ENCODE results near the gene USP15.

The USP15 gene

DNA sequence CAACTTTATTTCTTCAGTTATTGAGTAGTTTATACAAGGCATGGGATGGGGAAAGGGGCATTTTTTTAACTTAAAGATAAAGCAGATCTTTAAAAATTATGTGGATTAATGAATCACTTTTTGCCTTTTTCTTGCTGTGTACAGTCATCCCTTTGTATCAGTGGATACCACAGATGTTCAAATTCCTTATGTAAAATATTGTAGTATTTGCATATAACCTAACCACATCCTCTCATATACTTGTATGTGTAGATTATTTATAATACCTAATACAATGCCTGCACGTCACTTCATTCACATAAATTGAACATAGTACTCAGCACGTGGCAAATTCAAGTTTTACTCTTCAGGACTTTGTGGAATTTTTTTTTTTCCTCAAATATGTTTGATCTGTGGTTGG, 139.9 kb downstream of the USP15 start:
- H3K36me3 ChIP-seq (ENCODE audit: insufficient read depth, low read length) = peaks cover 52% of the 10 kb centered on the region

DNA sequence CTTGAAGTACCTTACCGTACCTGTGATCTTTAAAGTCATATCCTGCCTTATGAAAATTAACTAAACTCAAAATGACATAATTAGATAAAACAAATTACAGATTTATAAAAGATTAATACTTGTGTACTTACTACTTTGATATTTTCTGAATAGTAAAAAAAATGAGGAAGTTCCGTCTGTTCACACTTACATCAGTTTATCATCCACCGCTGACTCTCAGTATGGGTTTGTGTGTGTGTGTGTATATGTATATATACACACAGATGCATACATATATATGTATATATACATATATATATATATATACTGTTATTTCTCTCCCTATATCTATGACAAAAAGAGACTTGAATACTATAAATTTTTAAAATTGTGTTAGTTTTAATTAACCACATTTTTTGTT, 141.4 kb downstream of the USP15 start:
- Histone ChIP-seq H3K79me2 (ENCODE audit: control insufficient read depth, insufficient read depth, low read length, unreplicated experiment) (no peaks in the 10 kb centered on the region), H3K27ac (ENCODE audit: low read depth, low read length) (no peak overlapping the region), H3K4me3 (ENCODE audit: low read depth, low read length) (no peak overlapping the region), H3K27me3 (ENCODE audit: insufficient read depth, low read length) (no peaks in the 10 kb centered on the region), H2AFZ (ENCODE audit: low read length, unreplicated experiment) (no peak overlapping the region), H3K36me3 (ENCODE audit: insufficient read depth, low read length) (peaks cover 42% of the 10 kb centered on the region), H3K4me1 (ENCODE audit: control insufficient read depth, insufficient read depth, low read length, unreplicated experiment) (no peaks in the 10 kb centered on the region)

More for the DNA sequence above, 139.9 kb downstream of the USP15 start:
- Histone ChIP-seq H3K27me3 (ENCODE audit: insufficient read depth, low read length) (no peaks in the 10 kb centered on the region), H2AFZ (ENCODE audit: low read length, unreplicated experiment) (no peak overlapping the region), H3K4me3 (ENCODE audit: low read depth, low read length) (no peak overlapping the region), H3K27ac (ENCODE audit: low read depth, low read length) (no peak overlapping the region), H3K4me1 (ENCODE audit: control insufficient read depth, insufficient read depth, low read length, unreplicated experiment) (no peaks in the 10 kb centered on the region), H3K79me2 (ENCODE audit: control insufficient read depth, insufficient read depth, low read length, unreplicated experiment) (no peaks in the 10 kb centered on the region)

DNA sequence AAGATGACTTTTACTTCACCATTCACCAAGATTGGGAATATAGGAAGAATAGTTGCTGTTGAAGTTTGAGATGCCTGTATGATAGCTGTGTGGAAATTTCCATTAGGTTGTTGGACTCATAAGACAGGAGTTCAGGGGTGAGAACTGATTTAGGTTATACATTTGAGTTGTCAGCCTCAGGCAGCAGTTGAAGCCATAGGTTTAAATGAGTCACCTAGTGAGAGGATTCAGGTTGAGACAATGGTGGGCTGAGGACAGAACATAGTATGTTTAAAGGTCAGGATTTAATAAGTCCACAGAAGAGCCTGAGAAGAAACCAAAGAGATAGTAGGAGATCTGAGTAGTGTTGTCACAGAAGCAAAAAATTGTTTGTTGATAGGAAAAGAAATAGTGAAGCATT, 142.8 kb downstream of the USP15 start:
- H3K4me1 ChIP-seq (ENCODE audit: control insufficient read depth, insufficient read depth, low read length, unreplicated experiment) = no peaks in the 10 kb centered on the region
- H3K27ac ChIP-seq (ENCODE audit: low read depth, low read length) = no peak overlapping the region
- H3K27me3 ChIP-seq (ENCODE audit: insufficient read depth, low read length) = no peaks in the 10 kb centered on the region
- no peak overlapping the region for H3K4me3 ChIP-seq (ENCODE audit: low read depth, low read length)
- peaks cover 33% of the 10 kb centered on the region for H3K36me3 ChIP-seq (ENCODE audit: insufficient read depth, low read length)
- no peak overlapping the region for H2AFZ ChIP-seq (ENCODE audit: low read length, unreplicated experiment)
- no peaks in the 10 kb centered on the region for H3K79me2 ChIP-seq (ENCODE audit: control insufficient read depth, insufficient read depth, low read length, unreplicated experiment)

DNA sequence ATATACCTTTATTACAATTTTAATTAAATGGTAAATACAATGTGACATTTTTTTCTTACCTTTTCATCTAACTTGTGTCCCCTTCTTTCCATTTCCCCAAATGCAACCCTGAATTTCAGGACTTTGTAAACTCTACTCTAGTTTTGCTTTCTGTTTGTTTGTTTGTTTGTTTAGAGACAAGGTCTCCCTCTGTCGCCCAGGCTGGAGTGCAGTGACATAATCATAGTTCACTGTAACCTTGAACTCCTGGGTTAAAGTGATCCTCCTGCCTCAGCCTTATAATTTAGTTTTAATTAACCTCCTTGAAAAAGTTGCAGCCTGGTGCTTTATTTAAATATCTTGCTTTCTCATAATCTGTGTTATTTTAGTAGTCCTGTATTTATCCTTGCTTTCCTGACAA, 147.4 kb downstream of the USP15 start:
- Histone ChIP-seq H3K36me3 (ENCODE audit: insufficient read depth, low read length) (peaks cover 5% of the 10 kb centered on the region), H3K27ac (ENCODE audit: low read depth, low read length) (no peak overlapping the region), H3K4me1 (ENCODE audit: control insufficient read depth, insufficient read depth, low read length, unreplicated experiment) (no peaks in the 10 kb centered on the region), H2AFZ (ENCODE audit: low read length, unreplicated experiment) (no peak overlapping the region), H3K27me3 (ENCODE audit: insufficient read depth, low read length) (no peaks in the 10 kb centered on the region), H3K4me3 (ENCODE audit: low read depth, low read length) (no peak overlapping the region), H3K79me2 (ENCODE audit: control insufficient read depth, insufficient read depth, low read length, unreplicated experiment) (no peaks in the 10 kb centered on the region)

DNA sequence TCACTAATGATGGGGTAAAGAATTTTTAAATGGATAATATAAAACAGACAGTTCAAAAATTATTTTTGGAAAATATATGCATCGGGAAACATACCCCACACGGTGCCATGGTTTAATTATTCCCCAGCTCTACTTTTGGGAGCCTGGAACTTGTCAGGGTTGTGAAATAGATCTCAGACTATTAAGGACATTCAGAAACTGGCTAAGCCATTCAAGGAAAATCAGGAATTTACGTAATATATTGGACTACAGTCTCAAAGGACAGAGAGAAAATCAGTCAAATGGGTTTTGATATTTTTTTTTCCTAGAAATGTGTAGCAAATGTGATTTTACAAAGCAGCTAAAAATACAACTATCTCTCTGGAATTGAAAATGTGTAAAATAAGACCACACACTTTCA, 148.9 kb downstream of the USP15 start:
- Histone ChIP-seq H3K27ac (ENCODE audit: low read depth, low read length) (no peak overlapping the region), H3K4me1 (ENCODE audit: control insufficient read depth, insufficient read depth, low read length, unreplicated experiment) (no peaks in the 10 kb centered on the region), H2AFZ (ENCODE audit: low read length, unreplicated experiment) (no peak overlapping the region), H3K36me3 (ENCODE audit: insufficient read depth, low read length) (peaks cover 2% of the 10 kb centered on the region; the same call in 1 of the 2 replicates), H3K79me2 (ENCODE audit: control insufficient read depth, insufficient read depth, low read length, unreplicated experiment) (no peaks in the 10 kb centered on the region), H3K4me3 (ENCODE audit: low read depth, low read length) (no peak overlapping the region), H3K27me3 (ENCODE audit: insufficient read depth, low read length) (no peaks in the 10 kb centered on the region)

DNA sequence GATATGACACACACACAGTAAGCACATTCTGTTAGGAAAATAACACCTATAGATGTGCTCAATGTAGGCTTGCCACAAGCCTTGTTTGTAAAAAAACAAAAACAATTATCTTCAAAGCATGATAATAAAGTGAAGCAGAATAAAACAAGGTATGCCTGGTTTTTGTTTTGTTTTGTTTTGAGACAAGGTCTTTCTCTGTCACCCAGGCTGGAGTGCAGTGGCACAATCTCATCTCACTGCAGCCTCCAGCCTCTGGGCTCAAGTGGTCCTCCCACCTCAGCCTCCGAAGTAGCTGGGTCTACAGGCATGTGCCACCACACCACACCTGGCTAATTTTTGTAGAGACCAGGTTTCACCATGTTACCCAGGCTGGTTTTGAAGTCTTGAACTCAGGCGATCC, 154.0 kb downstream of the USP15 start:
- Histone ChIP-seq H2AFZ (ENCODE audit: low read length, unreplicated experiment) (no peak overlapping the region), H3K27ac (ENCODE audit: low read depth, low read length) (no peak overlapping the region), H3K4me1 (ENCODE audit: control insufficient read depth, insufficient read depth, low read length, unreplicated experiment) (no peaks in the 10 kb centered on the region), H3K27me3 (ENCODE audit: insufficient read depth, low read length) (no peaks in the 10 kb centered on the region), H3K36me3 (ENCODE audit: insufficient read depth, low read length) (no peaks in the 10 kb centered on the region), H3K4me3 (ENCODE audit: low read depth, low read length) (no peak overlapping the region), H3K79me2 (ENCODE audit: control insufficient read depth, insufficient read depth, low read length, unreplicated experiment) (no peaks in the 10 kb centered on the region)

DNA sequence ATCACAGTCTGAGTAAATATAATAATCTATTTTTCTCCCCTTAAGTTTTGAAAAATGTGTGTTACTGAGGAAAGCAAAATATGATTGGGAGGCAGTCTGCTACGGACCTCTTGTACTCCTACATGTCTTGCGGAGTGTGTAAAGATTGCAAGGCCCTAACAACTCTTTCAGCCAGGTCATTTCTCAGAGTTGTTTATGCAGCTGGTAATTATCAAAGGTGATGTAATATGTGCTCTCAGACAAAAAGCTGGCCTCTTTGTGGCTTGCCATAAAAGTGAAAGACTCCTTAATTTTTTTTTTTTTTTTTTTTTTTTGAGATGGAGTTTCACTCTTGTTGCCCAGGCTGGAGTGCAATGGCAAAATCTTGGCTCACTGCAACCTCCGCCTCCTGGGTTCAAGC, 165.9 kb downstream of the USP15 start:
- Histone ChIP-seq H3K4me3 (ENCODE audit: low read depth, low read length) (no peak overlapping the region), H3K27me3 (ENCODE audit: insufficient read depth, low read length) (peaks cover 18% of the 10 kb centered on the region), H3K27ac (ENCODE audit: low read depth, low read length) (no peak overlapping the region), H3K79me2 (ENCODE audit: control insufficient read depth, insufficient read depth, low read length, unreplicated experiment) (no peaks in the 10 kb centered on the region), H3K36me3 (ENCODE audit: insufficient read depth, low read length) (no peaks in the 10 kb centered on the region), H2AFZ (ENCODE audit: low read length, unreplicated experiment) (no peak overlapping the region), H3K4me1 (ENCODE audit: control insufficient read depth, insufficient read depth, low read length, unreplicated experiment) (no peaks in the 10 kb centered on the region)

DNA sequence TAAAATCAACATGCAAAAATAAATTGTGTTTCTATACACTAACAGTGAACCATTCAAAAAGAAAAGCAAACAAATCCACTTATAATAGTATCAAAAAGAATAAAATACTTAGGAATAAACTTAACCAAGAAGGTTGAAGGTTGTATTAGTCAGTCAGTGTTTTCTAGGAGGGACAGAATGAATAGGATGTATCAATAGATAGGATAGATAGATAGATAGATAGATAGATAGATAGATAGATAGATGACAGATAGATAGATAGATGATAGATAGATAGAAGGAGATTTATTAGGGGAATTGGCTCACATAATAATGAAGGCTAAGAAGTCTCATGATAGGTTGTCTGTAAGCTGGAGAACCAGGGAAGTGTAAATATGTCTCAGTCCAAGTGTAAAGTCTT, 169.3 kb downstream of the USP15 start:
- H3K4me3 ChIP-seq (ENCODE audit: low read depth, low read length) = no peak overlapping the region
- no peak overlapping the region for H3K27ac ChIP-seq (ENCODE audit: low read depth, low read length)
- no peaks in the 10 kb centered on the region for H3K79me2 ChIP-seq (ENCODE audit: control insufficient read depth, insufficient read depth, low read length, unreplicated experiment)
- H3K4me1 ChIP-seq (ENCODE audit: control insufficient read depth, insufficient read depth, low read length, unreplicated experiment) = no peaks in the 10 kb centered on the region
- H3K27me3 ChIP-seq (ENCODE audit: insufficient read depth, low read length) = peaks cover 38% of the 10 kb centered on the region
- no peaks in the 10 kb centered on the region for H3K36me3 ChIP-seq (ENCODE audit: insufficient read depth, low read length)
- H2AFZ ChIP-seq (ENCODE audit: low read length, unreplicated experiment) = no peak overlapping the region

DNA sequence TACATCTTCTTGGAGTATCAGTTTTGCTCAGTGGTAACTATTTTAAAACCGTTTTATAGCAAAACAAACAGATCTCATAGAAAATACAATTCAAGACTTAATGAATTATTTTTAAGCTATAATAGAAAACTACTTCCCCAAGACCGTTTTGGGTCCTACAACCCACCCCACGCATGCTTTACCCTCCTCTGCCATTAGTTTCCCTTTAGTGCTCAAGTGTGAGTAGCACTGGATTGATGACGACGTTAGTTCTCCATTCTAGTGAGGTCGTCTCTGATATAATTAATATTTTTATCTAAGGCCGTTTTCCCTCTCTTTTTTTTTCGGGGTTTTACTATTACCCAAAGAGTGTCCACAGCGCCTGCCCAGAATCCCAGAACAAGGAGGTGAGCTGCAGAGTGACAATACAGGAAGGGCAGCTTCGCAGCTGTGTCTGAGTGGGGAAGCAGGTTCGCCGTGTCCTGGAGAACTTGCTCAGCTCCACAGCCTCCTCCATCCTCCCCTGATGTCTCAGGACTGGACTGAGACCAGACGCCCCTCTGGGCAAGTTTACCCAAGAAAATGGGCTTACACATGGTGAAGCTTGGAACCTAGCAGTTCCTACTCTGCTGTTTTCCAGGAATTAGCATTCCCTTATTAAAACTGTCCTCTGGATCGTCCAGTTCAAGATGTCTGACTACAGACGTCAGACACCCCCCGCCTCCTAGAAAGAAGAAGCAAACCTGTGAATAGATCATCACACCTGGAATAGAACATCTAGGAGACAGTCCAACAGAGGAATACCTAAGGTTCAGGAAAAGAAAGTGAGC, 174.5 kb downstream of the USP15 start:
- Histone ChIP-seq H3K4me1 (ENCODE audit: control insufficient read depth, insufficient read depth, low read length, unreplicated experiment) (no peaks in the 10 kb centered on the region), H3K27ac (ENCODE audit: low read depth, low read length) (no peak overlapping the region), H3K4me3 (ENCODE audit: low read depth, low read length) (peak overlapping the region; percentile 78), H3K79me2 (ENCODE audit: control insufficient read depth, insufficient read depth, low read length, unreplicated experiment) (no peaks in the 10 kb centered on the region), H3K36me3 (ENCODE audit: insufficient read depth, low read length) (no peaks in the 10 kb centered on the region), H3K27me3 (ENCODE audit: insufficient read depth, low read length) (peaks cover 34% of the 10 kb centered on the region), H2AFZ (ENCODE audit: low read length, unreplicated experiment) (peak overlapping the region; percentile 44)

DNA sequence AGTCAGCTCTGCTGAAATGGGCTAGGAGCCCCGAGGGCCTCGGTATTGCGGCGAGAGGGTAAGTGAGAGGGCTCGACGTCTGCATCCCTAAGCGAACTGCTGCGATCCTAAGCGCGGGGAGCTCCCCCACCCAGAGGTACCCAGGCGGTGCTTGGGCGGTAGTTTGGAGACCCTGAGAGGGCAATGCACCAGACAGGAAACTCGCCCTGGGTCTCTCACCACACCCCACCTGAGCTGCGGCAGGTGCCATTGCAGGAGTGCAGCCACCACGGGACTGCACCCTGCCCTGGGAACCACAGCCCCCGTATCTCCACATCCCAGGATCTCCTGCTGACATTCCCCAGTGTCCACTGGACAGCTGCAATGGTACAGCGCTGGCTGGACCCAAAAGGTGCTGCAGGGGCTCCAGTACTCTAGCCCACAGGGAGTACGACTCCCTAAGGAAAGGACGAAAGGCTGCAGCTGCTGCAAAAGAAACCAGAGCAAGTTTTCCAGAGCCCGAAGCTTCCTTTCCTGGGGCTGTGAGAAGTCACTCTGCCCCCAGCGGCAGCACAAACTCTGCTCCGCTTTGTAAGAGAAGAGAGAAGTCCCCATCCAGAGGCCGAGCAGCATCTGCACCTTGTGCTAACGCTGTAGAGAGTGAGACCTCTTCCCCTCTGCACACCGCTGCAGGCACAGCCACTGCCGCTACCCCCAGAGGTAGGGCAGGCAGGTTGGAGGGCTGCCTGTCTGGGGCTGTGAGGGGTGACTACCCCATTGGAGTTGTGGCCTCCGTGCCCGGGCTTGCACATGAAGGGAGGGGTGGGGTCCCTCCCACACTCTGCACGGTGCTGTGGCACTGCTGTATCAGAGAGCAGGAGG, 175.3 kb downstream of the USP15 start:
- H2AFZ ChIP-seq (ENCODE audit: low read length, unreplicated experiment) = peak overlapping the region; percentile 80
- no peaks in the 10 kb centered on the region for H3K4me1 ChIP-seq (ENCODE audit: control insufficient read depth, insufficient read depth, low read length, unreplicated experiment)
- H3K27me3 ChIP-seq (ENCODE audit: insufficient read depth, low read length) = peaks cover 26% of the 10 kb centered on the region
- H3K27ac ChIP-seq (ENCODE audit: low read depth, low read length) = no peak overlapping the region
- H3K36me3 ChIP-seq (ENCODE audit: insufficient read depth, low read length) = no peaks in the 10 kb centered on the region
- H3K4me3 ChIP-seq (ENCODE audit: low read depth, low read length) = peak overlapping the region; percentile 78
- no peaks in the 10 kb centered on the region for H3K79me2 ChIP-seq (ENCODE audit: control insufficient read depth, insufficient read depth, low read length, unreplicated experiment)

DNA sequence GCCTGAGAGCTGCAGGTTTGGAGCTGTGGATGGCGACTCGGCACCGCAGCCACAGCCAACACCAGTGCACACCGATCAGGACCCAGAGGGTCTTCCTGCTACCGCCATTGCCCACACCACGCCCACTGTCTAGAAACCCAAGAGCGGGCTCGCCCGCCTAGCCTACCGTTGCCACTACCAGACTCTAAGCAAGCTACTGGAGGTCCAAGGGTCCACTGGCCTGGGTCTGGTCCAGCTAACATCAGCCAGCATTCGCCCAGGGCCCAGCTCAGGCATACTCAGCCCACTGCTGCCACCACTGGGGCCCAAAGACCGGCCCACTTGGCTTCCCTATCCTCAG, 175.9 kb downstream of the USP15 start:
- H3K27me3 ChIP-seq (ENCODE audit: insufficient read depth, low read length) = peaks cover 20% of the 10 kb centered on the region
- H3K4me3 ChIP-seq (ENCODE audit: low read depth, low read length) = peak overlapping the region; percentile 78; the same call in 1 of the 2 replicates
- H3K4me1 ChIP-seq (ENCODE audit: control insufficient read depth, insufficient read depth, low read length, unreplicated experiment) = no peaks in the 10 kb centered on the region
- no peak overlapping the region for H3K27ac ChIP-seq (ENCODE audit: low read depth, low read length)
- H3K79me2 ChIP-seq (ENCODE audit: control insufficient read depth, insufficient read depth, low read length, unreplicated experiment) = no peaks in the 10 kb centered on the region
- H3K36me3 ChIP-seq (ENCODE audit: insufficient read depth, low read length) = no peaks in the 10 kb centered on the region
- H2AFZ ChIP-seq (ENCODE audit: low read length, unreplicated experiment) = peak overlapping the region; percentile 80
